ENCODE measurements around the gene ADAMTS6. TPM values are rescaled to one million over a fixed set of nuclear protein-coding genes. Genes with fewer than 3 reads are reported as not detected.

Gene ADAMTS6
- polyA plus RNA-seq, 3 donors, result 0.01 TPM; not detected in 2

GRCh38 chr5:65117525-65117924 lies 364.2 kb downstream of the ADAMTS6 start:
- no peak overlapping the region for H3K4me2 ChIP-seq (replicated peaks; ENCODE audit: extremely low read depth, low read length, poor library complexity, severe bottlenecking)
- no peaks in the 10 kb centered on the region for H3K27me3 ChIP-seq (ENCODE audit: control insufficient read depth in 2 of 2, insufficient read depth in 2 of 2, low read length in 2 of 2)
- Mint-ChIP-seq H3K27me3 (ENCODE audit: low read depth in 3 of 3) (no peaks in the 10 kb centered on the region), H3K27ac (no peak overlapping the region), H3K4me1 (no peaks in the 10 kb centered on the region), H3K4me3 (no peak overlapping the region), H3K9me3 (peaks cover 2 to 24% (median 15%) of the 10 kb centered on the region in 7 donors), H3K36me3 (no peaks in the 10 kb centered on the region)
- no peaks in the 10 kb centered on the region for H4K20me1 ChIP-seq (ENCODE audit: insufficient read depth, low read length)
- H3K4me3 ChIP-seq (replicated peaks in 1 of 3; ENCODE audit: low read depth in 2 of 3, low read length in 3 of 3), result no peak overlapping the region
- TF ChIP-seq, protein P1, sequence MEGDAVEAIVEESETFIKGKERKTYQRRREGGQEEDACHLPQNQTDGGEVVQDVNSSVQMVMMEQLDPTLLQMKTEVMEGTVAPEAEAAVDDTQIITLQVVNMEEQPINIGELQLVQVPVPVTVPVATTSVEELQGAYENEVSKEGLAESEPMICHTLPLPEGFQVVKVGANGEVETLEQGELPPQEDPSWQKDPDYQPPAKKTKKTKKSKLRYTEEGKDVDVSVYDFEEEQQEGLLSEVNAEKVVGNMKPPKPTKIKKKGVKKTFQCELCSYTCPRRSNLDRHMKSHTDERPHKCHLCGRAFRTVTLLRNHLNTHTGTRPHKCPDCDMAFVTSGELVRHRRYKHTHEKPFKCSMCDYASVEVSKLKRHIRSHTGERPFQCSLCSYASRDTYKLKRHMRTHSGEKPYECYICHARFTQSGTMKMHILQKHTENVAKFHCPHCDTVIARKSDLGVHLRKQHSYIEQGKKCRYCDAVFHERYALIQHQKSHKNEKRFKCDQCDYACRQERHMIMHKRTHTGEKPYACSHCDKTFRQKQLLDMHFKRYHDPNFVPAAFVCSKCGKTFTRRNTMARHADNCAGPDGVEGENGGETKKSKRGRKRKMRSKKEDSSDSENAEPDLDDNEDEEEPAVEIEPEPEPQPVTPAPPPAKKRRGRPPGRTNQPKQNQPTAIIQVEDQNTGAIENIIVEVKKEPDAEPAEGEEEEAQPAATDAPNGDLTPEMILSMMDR (IDR thresholded peaks at IDR 0.05), result no peak
- no peak overlapping the region for H3K9ac ChIP-seq (ENCODE audit: insufficient read depth, low read length, poor library complexity, severe bottlenecking)
- no peaks in the 10 kb centered on the region for H3K79me2 ChIP-seq (ENCODE audit: insufficient read depth, low read length)
- WGBS (ENCODE audit: insufficient coverage), result no CpG with 5 or more reads among the region's 2 CpGs
- intact Hi-C loops (cut with micrococcal nuclease), result no loop called here
- H3K27ac ChIP-seq (ENCODE audit: low read depth in 1 of 2, low read length in 2 of 2), result no peak overlapping the region
- peaks cover 0 to 3% of the 10 kb centered on the region in 2 donors for H3K9me3 ChIP-seq (replicated peaks in 1 of 2; ENCODE audit: control insufficient read depth in 1 of 2, insufficient read depth in 1 of 2, low read length in 2 of 2)
- H3K36me3 ChIP-seq (replicated peaks in 1 of 2; ENCODE audit: control insufficient read depth in 1 of 2, insufficient read depth in 2 of 2, low read length in 2 of 2), result no peaks in the 10 kb centered on the region
- no peak for DNase-seq
- no peaks in the 10 kb centered on the region for H3K4me1 ChIP-seq (ENCODE audit: control insufficient read depth in 1 of 2, insufficient read depth in 2 of 2, low read length in 2 of 2)
- no peak overlapping the region for H2AFZ ChIP-seq (ENCODE audit: insufficient read depth, low read depth, low read length, poor library complexity, severe bottlenecking)

DNA sequence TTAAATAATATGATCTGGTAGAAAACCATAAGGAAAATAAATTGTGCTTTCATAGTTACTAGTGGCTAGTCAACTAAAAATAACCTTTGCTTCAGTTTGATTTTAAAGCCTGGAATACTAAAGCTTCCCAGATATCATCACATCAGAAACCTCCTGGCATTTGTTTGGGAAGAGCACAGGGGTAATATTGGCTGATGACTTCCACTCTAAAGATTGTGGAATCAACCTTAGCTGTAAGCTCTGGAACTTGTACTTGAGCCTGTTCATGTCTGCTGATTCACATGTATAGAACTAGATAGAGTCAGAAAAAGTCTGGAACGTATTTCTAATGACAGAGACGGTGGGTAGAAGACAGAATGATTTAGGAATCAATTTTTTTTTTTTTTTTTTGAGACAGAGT lies 367.9 kb downstream of the ADAMTS6 start:
- TF ChIP-seq, protein P1 (IDR thresholded peaks at IDR 0.05), result no peak
- no peak overlapping the region for H3K4me2 ChIP-seq (replicated peaks; ENCODE audit: extremely low read depth, low read length, poor library complexity, severe bottlenecking)
- H3K4me3 Mint-ChIP-seq, result no peak overlapping the region
- H3K9me3 Mint-ChIP-seq, result peaks cover 2 to 18% (median 12%) of the 10 kb centered on the region in 7 donors
- intact Hi-C loops (cut with micrococcal nuclease), result no loop called here
- no peak overlapping the region for H3K9ac ChIP-seq (ENCODE audit: insufficient read depth, low read length, poor library complexity, severe bottlenecking)
- no peak overlapping the region for H2AFZ ChIP-seq (ENCODE audit: insufficient read depth, low read depth, low read length, poor library complexity, severe bottlenecking)
- no peak for DNase-seq
- H3K27ac Mint-ChIP-seq, result no peak overlapping the region
- no peaks in the 10 kb centered on the region for H3K4me1 Mint-ChIP-seq
- peaks cover 0 to 3% of the 10 kb centered on the region in 2 donors for H3K9me3 ChIP-seq (replicated peaks in 1 of 2; ENCODE audit: control insufficient read depth in 1 of 2, insufficient read depth in 1 of 2, low read length in 2 of 2)
- H3K27ac ChIP-seq (ENCODE audit: low read depth in 1 of 2, low read length in 2 of 2), result no peak overlapping the region
- no peak overlapping the region for H3K4me3 ChIP-seq (replicated peaks in 1 of 3; ENCODE audit: low read depth in 2 of 3, low read length in 3 of 3)
- no peaks in the 10 kb centered on the region for H4K20me1 ChIP-seq (ENCODE audit: insufficient read depth, low read length)
- H3K27me3 ChIP-seq (ENCODE audit: control insufficient read depth in 2 of 2, insufficient read depth in 2 of 2, low read length in 2 of 2), result no peaks in the 10 kb centered on the region
- WGBS (ENCODE audit: insufficient coverage), result 100% methylated on average over 1 of the region's 2 CpGs
- H3K79me2 ChIP-seq (ENCODE audit: insufficient read depth, low read length), result no peaks in the 10 kb centered on the region
- no peaks in the 10 kb centered on the region for H3K4me1 ChIP-seq (ENCODE audit: control insufficient read depth in 1 of 2, insufficient read depth in 2 of 2, low read length in 2 of 2)
- no peaks in the 10 kb centered on the region for H3K36me3 Mint-ChIP-seq
- H3K27me3 Mint-ChIP-seq (ENCODE audit: low read depth in 3 of 3), result no peaks in the 10 kb centered on the region
- H3K36me3 ChIP-seq (replicated peaks in 1 of 2; ENCODE audit: control insufficient read depth in 1 of 2, insufficient read depth in 2 of 2, low read length in 2 of 2), result no peaks in the 10 kb centered on the region

Data from CD14-positive monocyte (primary cell).